ENCODE results near the gene ANKH. TPM values are rescaled to one million over a fixed set of nuclear protein-coding genes. Genes with fewer than 3 reads are reported as not detected.
A peak's percentile ranks its signal among the peaks of the same experiment; 100 is the strongest.

ANKH gene
- total and polyA plus RNA-seq, 2 of the 13 experiments (the other 11 are each of a cell fraction or from before 2014, with no cell fraction given): 25.0 to 36.0 TPM

DNA sequence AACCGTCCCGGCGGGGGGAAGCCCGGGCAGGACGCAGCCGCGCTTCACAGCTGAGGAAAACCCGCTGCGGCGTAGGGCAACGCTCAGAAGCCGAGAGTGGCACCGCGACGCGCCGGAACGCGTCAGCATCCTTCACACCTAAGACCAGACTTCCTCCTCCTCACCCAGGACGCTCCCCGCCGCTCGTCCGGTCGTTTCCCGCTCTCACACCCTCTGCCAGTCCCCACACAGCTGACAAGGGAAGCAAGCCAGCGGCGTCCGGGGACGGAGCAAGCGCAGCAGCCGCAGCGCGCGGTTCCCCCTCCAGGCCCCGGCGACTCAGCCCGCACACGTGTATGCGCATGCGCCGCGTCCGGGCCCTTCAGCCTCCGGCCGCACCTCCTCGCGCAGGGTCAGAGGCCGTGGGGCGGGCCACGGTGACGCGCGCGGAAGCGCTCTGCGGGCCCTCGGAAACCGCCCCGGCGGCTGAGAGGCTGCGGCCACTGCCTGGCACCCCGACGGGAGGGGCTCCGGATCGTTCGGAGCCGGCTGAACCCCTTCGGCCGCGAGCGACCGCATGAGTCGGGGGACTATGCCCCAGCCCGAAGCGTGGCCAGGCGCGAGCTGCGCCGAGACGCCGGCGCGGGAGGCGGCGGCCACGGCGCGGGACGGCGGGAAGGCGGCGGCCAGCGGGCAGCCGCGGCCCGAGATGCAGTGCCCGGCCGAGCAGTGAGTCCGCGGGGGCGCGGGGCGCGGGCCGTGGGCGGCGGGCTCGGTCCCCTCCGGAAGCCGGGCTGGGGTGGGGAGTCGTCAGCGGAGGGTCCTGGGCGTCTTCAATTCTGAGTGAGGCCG is 207.1 kb downstream of the ANKH start, which contains the start of gene OTULIN (continued):
- TF ChIP-seq, protein P1, sequence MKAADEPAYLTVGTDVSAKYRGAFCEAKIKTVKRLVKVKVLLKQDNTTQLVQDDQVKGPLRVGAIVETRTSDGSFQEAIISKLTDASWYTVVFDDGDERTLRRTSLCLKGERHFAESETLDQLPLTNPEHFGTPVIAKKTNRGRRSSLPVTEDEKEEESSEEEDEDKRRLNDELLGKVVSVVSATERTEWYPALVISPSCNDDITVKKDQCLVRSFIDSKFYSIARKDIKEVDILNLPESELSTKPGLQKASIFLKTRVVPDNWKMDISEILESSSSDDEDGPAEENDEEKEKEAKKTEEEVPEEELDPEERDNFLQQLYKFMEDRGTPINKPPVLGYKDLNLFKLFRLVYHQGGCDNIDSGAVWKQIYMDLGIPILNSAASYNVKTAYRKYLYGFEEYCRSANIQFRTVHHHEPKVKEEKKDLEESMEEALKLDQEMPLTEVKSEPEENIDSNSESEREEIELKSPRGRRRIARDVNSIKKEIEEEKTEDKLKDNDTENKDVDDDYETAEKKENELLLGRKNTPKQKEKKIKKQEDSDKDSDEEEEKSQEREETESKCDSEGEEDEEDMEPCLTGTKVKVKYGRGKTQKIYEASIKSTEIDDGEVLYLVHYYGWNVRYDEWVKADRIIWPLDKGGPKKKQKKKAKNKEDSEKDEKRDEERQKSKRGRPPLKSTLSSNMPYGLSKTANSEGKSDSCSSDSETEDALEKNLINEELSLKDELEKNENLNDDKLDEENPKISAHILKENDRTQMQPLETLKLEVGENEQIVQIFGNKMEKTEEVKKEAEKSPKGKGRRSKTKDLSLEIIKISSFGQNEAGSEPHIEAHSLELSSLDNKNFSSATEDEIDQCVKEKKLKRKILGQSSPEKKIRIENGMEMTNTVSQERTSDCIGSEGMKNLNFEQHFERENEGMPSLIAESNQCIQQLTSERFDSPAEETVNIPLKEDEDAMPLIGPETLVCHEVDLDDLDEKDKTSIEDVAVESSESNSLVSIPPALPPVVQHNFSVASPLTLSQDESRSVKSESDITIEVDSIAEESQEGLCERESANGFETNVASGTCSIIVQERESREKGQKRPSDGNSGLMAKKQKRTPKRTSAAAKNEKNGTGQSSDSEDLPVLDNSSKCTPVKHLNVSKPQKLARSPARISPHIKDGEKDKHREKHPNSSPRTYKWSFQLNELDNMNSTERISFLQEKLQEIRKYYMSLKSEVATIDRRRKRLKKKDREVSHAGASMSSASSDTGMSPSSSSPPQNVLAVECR (CRISPR knock-in tag; IDR thresholded peaks at IDR 0.05; ENCODE audit: borderline replicate concordance): peak; percentile 88
- TF ChIP-seq MTA3 (CRISPR knock-in tag; IDR thresholded peaks at IDR 0.05) (no peak), SMAD9 (CRISPR knock-in tag; IDR thresholded peaks at IDR 0.05) (peak; percentile 63; the same call in 1 of the 2 replicates), NCOR1 (IDR thresholded peaks at IDR 0.05; ENCODE audit: borderline replicate concordance, low read length) (no peak), ZNF431 (CRISPR knock-in tag; IDR thresholded peaks at IDR 0.05; ENCODE audit: borderline replicate concordance, low read depth) (no peak), FOXC1 (CRISPR knock-in tag; IDR thresholded peaks at IDR 0.05; ENCODE audit: borderline replicate concordance) (peak; percentile 90), CBX1 (IDR thresholded peaks at IDR 0.05; ENCODE audit: low read depth) (peak; percentile 32), SOX6 (IDR thresholded peaks at IDR 0.05) (no peak), SOX6 (CRISPR knock-in tag; IDR thresholded peaks at IDR 0.05) (no peak; the same call in 1 of the 2 replicates), ZNF670 (CRISPR knock-in tag; IDR thresholded peaks at IDR 0.05; ENCODE audit: borderline replicate concordance) (no peak), REXO4 (CRISPR knock-in tag; IDR thresholded peaks at IDR 0.05; ENCODE audit: borderline replicate concordance) (peak; percentile 22; the same call in 1 of the 2 replicates)
- TF ChIP-seq, protein P2, sequence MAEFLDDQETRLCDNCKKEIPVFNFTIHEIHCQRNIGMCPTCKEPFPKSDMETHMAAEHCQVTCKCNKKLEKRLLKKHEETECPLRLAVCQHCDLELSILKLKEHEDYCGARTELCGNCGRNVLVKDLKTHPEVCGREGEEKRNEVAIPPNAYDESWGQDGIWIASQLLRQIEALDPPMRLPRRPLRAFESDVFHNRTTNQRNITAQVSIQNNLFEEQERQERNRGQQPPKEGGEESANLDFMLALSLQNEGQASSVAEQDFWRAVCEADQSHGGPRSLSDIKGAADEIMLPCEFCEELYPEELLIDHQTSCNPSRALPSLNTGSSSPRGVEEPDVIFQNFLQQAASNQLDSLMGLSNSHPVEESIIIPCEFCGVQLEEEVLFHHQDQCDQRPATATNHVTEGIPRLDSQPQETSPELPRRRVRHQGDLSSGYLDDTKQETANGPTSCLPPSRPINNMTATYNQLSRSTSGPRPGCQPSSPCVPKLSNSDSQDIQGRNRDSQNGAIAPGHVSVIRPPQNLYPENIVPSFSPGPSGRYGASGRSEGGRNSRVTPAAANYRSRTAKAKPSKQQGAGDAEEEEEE (CRISPR knock-in tag; IDR thresholded peaks at IDR 0.05; ENCODE audit: borderline replicate concordance): 0 out of 2 replicates have a peak, but pooled peaks have one; percentile 29
- TF ChIP-seq, protein P3, sequence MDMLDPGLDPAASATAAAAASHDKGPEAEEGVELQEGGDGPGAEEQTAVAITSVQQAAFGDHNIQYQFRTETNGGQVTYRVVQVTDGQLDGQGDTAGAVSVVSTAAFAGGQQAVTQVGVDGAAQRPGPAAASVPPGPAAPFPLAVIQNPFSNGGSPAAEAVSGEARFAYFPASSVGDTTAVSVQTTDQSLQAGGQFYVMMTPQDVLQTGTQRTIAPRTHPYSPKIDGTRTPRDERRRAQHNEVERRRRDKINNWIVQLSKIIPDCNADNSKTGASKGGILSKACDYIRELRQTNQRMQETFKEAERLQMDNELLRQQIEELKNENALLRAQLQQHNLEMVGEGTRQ (IDR thresholded peaks at IDR 0.05; ENCODE audit: low read depth, low read length): no peak
- TF ChIP-seq, protein P3 (CRISPR knock-in tag; IDR thresholded peaks at IDR 0.05; ENCODE audit: borderline replicate concordance): no peak
- TF ChIP-seq, protein P4, sequence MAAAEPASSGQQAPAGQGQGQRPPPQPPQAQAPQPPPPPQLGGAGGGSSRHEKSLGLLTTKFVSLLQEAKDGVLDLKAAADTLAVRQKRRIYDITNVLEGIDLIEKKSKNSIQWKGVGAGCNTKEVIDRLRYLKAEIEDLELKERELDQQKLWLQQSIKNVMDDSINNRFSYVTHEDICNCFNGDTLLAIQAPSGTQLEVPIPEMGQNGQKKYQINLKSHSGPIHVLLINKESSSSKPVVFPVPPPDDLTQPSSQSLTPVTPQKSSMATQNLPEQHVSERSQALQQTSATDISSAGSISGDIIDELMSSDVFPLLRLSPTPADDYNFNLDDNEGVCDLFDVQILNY (CRISPR knock-in tag; conservative IDR thresholded peaks at IDR 0.05): peak; percentile 63
- TF ChIP-seq, protein P5, sequence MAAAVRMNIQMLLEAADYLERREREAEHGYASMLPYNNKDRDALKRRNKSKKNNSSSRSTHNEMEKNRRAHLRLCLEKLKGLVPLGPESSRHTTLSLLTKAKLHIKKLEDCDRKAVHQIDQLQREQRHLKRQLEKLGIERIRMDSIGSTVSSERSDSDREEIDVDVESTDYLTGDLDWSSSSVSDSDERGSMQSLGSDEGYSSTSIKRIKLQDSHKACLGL (CRISPR knock-in tag; IDR thresholded peaks at IDR 0.05): peak; percentile 95
- TF ChIP-seq, protein P6, sequence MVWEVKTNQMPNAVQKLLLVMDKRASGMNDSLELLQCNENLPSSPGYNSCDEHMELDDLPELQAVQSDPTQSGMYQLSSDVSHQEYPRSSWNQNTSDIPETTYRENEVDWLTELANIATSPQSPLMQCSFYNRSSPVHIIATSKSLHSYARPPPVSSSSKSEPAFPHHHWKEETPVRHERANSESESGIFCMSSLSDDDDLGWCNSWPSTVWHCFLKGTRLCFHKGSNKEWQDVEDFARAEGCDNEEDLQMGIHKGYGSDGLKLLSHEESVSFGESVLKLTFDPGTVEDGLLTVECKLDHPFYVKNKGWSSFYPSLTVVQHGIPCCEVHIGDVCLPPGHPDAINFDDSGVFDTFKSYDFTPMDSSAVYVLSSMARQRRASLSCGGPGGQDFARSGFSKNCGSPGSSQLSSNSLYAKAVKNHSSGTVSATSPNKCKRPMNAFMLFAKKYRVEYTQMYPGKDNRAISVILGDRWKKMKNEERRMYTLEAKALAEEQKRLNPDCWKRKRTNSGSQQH (CRISPR knock-in tag; IDR thresholded peaks at IDR 0.05; ENCODE audit: low read depth): peak; percentile 47; the same call in 1 of the 2 replicates
